OCI-LY3 (cell line): ENCODE results near the gene CCT6A.

Experiments used
- EZH2phosphoT487 ChIP-seq: fragments of 200-600 bp; shearing (Covaris generic); IDR thresholded peaks from 2 replicates; pipeline ENCODE4 v1.6.1; 2018; ENCODE audit warnings: antibody characterized with exemption, mixed run types, low read depth
- TF ChIP-seq, protein P1 (sequence below): fragments of 200-600, 300-600 bp; sonication (generic); IDR thresholded peaks from 2 replicates; pipeline ENCODE4 v1.5.1; 2014; ENCODE audit warnings: antibody characterized with exemption, low read length, low read depth

DNA sequence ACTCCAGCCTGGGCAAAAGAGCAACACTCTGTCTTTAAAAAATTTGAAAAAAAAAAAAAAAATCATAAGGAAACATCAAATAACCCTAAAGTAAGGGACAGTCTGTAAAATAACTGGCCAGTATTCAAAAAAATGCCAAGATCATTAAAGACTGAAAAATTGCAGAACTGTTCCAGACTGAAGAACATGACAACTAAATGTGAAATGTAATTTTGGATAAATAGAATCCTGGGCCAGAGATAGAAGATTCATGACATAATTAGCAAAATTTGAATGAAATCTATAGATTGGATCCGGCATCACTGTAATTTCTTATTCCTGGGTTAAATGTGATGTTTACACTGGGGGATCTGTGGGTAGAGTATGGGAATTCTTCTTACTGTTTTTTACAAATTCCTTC, 3.3 kb upstream of the CCT6A start:
- TF ChIP-seq, protein P1, sequence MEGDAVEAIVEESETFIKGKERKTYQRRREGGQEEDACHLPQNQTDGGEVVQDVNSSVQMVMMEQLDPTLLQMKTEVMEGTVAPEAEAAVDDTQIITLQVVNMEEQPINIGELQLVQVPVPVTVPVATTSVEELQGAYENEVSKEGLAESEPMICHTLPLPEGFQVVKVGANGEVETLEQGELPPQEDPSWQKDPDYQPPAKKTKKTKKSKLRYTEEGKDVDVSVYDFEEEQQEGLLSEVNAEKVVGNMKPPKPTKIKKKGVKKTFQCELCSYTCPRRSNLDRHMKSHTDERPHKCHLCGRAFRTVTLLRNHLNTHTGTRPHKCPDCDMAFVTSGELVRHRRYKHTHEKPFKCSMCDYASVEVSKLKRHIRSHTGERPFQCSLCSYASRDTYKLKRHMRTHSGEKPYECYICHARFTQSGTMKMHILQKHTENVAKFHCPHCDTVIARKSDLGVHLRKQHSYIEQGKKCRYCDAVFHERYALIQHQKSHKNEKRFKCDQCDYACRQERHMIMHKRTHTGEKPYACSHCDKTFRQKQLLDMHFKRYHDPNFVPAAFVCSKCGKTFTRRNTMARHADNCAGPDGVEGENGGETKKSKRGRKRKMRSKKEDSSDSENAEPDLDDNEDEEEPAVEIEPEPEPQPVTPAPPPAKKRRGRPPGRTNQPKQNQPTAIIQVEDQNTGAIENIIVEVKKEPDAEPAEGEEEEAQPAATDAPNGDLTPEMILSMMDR: no peak
- no peak for TF ChIP-seq EZH2phosphoT487
